Uterus (tissue), 2 donors: ENCODE results near the gene ITGB4.

Source experiments
- POLR2A ChIP-seq, 2 donors: fragments of 450-650 bp; IDR thresholded peaks; one replicate each; pipeline ENCODE4 v1.6.1; 2016; ENCODE audit warnings: antibody characterized with exemption in 2 of 2, mild to moderate bottlenecking in 1 of 2, moderate library complexity in 1 of 2
- TF ChIP-seq, protein P1 (sequence below), 4 experiments: fragments of 200-600 bp in 2 of 4; fragments of 450-650 bp in 2 of 4; sonication (generic) in 2 of 4; IDR thresholded peaks; one replicate each; pipeline ENCODE4 v1.5.1; 2016 to 2019; ENCODE audit warnings: antibody characterized with exemption in 4 of 4, mild to moderate bottlenecking in 2 of 4, moderate library complexity in 1 of 4

DNA sequence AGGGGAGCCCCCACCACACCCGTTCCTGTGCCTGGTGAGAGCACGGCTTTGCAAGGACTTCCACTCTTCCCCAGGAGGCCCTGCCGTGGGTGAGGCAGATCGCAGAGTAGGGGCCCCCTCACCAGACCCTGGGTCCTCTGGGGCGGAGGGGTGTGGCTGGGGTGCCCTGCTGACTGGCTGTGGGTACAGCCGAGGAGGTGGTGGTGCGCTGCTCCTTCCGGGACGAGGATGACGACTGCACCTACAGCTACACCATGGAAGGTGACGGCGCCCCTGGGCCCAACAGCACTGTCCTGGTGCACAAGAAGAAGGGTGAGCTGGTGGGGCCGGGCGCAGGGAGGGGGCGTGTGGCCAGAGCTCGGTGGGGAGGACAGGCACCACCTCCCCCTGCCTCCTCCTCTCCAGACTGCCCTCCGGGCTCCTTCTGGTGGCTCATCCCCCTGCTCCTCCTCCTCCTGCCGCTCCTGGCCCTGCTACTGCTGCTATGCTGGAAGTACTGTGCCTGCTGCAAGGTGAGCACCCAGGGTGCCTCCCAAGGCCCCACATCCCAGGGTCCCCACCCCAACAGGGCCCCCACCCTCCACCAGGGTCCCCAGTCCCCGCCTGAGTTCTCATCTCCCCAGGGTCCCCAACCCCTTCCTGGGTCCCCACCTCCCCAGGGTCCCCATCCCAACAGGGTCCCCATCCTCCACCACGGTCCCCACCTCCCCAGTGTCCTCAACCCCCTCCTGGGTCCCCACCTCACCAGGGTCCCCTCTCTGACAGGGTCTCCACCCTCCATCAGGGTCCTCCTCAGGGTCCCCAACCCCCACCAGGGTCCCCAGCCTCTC is 16.1 kb downstream of the ITGB4 start:
- TF ChIP-seq, protein P1, sequence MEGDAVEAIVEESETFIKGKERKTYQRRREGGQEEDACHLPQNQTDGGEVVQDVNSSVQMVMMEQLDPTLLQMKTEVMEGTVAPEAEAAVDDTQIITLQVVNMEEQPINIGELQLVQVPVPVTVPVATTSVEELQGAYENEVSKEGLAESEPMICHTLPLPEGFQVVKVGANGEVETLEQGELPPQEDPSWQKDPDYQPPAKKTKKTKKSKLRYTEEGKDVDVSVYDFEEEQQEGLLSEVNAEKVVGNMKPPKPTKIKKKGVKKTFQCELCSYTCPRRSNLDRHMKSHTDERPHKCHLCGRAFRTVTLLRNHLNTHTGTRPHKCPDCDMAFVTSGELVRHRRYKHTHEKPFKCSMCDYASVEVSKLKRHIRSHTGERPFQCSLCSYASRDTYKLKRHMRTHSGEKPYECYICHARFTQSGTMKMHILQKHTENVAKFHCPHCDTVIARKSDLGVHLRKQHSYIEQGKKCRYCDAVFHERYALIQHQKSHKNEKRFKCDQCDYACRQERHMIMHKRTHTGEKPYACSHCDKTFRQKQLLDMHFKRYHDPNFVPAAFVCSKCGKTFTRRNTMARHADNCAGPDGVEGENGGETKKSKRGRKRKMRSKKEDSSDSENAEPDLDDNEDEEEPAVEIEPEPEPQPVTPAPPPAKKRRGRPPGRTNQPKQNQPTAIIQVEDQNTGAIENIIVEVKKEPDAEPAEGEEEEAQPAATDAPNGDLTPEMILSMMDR (IDR thresholded peaks at IDR 0.05): no peak
- TF ChIP-seq POLR2A (IDR thresholded peaks at IDR 0.05): no peak
